ENCODE measurements around the gene TMEM38A.
"Not testable (repeated sequence)": the region's sequence is repeated elsewhere in the genome, so short reads cannot be mapped to it uniquely, and the experiment has no call there.

The TMEM38A gene

DNA sequence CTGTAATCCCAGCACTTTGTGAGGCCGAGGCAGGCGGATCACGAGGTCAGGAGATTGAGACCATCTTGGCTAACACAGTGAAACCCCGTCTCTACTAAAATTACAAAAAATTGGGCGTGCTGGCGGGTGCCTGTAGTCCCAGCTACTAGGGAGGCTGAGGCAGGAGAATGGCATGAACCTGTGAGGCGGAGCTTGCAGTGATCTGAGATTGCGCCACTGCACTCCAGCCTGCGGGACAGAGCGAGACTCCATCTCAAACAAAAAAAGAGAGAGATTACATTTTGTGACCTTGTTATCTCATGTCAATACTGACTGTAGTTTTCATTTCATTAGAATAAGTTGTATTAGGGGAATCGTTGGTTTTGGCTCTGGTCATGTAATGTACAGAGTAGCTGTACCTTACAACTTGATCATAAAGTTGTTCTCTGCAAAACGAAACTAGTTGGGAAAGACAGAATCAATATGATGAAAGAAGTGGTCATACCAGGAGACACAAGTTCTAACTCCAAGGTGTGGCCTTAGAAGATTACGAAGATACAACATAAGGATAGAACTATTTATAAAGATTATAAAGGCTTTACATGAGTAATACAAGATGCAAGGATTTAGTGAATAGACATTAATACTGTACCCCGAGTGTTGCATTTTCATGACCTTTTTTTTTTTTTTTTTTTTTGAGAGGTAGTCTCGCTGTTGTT lies 15.3 kb downstream of the TMEM38A start:
- no peak for DNase-seq (ENCODE audit: low read depth)

DNA sequence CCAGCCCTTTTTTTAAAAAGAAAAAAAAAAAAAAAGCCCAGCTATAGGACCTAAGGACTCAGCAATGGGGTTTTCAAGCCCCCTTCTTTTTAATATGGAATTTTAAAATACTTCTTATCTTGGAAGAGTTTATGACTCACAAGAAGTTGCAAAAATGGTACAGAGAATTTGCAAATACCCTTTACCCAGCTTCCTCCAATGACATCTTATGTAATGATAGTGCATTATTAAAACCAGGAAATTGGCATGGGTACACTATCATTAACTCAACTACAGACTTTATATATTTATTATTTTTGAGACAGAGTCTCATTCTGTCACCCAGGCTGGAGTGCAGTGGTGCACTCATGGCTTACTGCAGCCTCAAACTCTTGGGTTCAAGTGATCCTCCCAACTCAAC lies 16.1 kb downstream of the TMEM38A start:
- DNase-seq (ENCODE audit: low read depth) = no peak

DNA sequence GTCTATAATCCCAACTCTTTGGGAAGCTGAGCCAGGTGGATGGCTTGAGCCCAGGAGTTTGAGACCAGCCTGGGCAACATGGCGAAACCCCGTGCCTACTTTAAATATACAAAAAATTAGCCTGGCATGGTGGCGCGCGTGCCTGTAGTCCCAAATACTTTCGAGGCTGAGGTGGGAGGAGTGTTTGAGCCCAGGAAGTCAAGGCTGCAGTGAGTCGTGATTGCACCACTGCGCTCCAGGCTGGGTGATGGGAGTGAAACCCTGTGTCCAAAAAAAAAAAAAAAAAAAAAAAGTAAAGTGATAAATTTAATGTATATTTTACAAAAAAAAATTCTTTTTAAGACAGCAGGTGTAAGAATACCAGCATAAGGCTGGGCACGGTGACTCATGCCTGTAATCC lies 17.6 kb downstream of the TMEM38A start:
- DNase-seq (ENCODE audit: low read depth) = no peak

DNA sequence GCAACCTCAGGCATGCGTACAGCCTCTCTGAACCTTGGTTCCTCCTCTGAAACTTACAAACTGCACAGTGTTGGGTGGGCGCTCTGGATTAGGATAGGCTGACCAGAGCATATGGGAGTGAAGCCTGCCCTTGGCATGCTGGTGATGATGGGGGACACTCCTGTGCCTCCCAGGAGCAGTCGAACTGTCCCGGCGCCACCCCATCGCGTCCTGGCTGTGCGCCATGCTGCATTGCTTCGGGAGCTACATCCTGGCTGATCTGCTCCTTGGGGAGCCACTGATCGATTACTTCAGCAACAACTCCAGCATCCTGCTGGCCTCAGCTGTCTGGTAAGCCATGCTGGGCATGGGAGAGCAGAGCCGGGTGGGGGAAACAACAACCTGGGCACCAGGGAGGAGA lies 18.9 kb downstream of the TMEM38A start:
- DNase-seq (ENCODE audit: low read depth) = no peak

DNA sequence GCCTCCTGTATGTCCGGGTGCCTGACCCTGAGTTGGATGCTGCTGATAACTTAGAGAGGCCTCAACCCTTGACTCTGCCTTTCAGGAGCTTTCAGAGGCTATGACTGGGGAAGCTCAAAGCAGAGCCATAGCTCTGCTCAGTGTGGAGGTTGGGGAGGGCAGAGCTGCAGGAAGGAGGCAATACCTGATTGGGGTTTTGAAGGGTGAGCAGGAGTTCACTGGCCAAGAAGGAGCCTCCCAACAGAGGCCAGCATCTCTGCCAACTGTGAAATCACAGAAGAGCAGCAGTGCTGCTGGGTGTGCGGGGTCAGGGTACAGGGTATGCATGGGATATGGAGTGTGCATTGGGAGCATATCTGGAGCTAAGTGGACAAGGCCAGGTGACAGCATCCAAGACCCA lies 21.6 kb downstream of the TMEM38A start:
- no peak for DNase-seq (ENCODE audit: low read depth)

DNA sequence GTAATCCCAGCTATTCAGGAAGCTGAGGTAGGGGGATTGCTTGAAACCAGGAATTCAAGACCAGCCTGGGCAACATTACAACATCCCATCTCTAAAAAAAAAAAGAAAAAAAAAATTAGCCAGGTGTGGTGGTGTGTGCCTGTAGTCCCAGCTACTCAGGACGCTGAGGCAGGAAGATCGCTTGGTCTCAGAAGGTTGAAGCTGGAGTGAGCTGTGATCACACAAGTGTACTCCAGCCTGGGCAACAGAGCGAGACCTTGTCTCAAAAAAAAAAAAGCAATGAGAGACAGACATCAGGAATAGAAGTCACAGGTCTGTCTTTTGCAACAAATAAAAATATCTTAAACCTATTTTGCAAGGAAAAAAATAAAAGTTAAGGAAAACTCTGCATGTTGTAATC lies 23.3 kb downstream of the TMEM38A start:
- DNase-seq (ENCODE audit: low read depth) = no peak

DNA sequence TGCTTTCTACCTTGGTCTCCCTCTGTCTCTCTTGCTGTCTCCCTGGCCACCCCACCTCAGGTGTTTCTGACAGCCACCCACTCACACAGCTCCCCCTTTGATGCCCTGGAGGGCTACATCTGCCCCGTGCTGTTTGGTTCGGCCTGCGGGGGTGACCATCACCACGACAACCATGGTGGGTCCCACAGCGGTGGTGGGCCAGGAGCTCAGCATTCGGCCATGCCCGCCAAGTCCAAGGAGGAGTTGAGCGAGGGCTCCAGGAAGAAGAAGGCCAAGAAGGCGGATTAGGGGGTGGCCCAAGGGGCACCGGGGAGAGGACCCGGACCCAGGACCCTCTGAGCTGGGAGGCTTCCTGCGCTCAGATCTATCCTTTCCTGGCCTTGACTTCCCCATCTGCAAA lies 27.1 kb downstream of the TMEM38A start:
- DNase-seq (ENCODE audit: low read depth) = no peak

DNA sequence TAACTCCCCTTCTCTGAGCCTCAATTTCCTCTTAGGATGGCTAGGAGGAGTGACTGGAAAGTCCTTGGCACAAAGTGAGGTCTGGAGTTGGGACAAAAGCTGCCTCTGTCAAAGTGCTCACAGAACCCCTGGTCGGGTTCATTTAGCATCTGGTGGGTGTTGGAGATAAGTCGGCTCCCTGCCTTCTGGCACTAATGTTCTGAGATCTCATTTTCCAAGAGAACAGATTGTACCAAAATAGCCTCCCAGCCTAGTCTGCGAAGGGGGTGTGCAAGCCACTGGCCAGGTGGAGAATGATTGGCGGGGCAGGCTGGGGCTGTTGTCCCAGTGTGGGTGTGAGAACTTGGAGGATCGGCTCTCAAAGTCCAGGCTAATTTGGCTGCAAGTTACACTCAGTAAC lies 38.0 kb downstream of the TMEM38A start:
- DNase-seq (ENCODE audit: low read depth) = no peak

DNA sequence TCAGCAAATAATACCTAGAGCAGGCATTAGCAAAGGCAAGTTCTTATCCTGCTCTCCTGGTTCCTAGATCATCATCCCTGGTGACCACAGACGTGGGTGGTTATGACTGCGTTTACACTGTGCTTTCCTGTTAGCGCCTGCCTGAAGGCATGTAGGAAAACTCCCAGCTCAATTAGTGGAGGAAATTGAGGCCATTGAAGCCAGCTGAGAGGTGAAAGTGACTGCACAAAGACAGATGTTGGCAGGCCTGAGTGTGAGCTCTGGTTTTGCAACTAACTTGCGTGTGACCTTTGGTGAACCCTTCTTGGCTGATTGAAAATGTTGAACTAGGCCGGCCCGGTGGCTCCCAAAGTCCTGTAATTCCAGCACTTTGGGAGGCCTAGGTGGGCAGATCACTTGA lies 41.2 kb downstream of the TMEM38A start:
- DNase-seq (ENCODE audit: low read depth) = no peak

DNA sequence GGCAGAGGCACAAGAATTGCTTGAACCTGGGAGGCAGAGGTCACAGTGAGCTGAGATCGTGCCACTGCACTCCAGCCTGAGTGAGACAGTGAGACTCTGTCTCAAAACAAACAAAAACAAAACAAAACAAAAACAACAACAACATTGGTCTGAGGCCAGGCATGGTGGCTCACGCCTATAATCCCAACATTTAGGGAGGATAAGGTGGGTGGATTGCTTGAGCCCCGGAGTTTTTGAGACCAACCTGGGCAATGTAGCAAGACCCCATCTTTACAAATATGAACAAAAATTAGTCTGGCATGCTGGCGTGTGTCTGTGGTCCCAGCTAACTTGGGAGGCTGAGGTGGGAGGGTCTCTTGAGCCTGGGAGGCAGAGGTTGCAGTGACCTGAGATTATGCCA lies 42.7 kb downstream of the TMEM38A start:
- DNase-seq (ENCODE audit: low read depth) = no peak

DNA sequence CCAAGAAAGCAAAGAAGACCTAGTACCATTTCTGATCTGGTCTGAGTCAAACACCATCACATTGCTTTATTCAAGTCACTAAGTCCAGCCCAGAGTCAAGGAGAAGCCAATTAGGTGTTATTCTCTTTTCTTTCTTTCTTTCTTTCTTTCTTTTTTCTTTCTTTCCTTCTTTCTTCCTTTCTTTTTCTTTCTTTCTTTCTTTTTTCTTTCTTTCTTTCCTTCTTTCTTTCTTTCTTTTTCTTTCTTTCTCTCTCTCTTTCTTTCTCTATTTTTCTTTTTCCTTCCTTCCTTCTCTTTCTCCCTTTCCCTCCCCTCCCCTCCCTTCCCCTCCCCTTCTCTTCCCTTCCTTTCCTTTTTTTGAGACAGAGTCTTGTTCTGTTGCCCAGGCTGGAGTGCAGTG lies 49.9 kb downstream of the TMEM38A start:
- not testable (repeated sequence) for DNase-seq (ENCODE audit: low read depth)

DNA sequence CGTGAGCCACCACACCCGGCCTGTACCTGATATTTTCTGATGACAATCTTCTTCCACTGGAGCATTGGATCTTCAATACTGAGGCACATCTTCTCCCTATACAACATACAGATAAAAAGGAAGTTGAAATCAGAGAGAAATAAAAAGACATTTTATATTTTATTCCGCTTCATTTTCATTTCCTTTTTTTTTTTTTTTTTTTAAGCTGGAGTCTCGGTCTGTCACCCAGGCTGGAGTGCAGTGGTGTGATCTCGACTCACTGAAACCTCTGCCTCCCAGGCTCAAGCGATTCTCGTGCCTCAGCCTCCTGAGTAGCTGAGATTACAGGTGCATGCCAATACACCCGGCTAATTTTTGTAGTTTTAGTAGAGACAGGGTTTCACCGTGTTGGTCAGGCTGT lies 51.4 kb downstream of the TMEM38A start:
- not testable (repeated sequence) for DNase-seq (ENCODE audit: low read depth)

DNA sequence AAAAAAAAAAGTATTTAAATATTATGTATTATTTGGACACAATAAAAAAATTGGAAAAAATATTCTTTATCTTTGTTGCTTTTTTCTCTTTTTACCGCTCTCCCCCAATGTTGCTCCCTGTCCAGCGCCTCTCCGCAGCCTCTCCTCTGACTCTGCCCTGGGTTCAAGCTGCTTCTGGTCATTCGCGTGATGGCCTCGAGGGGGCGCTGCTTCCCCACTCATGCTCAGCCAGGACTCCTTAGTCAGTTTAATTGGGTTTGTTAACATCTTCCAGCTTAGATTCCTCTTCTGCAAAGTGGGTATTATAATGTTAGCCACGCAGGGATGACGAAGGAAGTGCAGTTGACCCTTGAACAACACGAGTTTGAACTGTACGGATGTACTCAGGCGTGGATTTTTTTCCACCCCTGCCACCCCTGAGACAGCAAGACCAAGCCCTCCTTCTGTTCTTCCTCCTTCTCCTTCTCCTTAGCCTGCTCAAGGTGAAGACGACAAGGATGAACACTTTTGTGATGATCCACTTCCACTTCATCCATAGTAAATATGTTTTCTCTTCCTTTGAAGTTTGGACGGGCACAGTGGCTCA lies 53.9 kb downstream of the TMEM38A start:
- DNase-seq (ENCODE audit: low read depth) = peak; percentile 45

DNA sequence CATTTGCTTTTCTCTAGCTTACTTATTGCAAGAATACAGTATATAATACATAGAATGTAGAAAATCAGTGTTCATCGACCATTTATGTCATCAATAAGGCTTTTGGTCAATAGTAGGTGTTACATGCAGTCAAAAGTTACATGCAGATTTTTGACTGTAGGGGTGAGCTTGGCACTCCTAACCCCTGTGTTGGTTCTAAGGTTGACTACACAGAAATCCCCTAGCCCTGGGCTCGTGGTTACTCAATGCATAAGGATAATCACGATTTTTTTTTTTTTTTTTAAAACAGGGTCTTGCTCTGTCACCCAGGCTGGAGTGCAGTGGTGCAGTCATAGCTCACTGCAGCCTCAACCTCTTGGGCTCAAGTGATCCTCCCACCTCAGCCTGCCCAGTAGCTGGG lies 54.7 kb downstream of the TMEM38A start:
- no peak for DNase-seq (ENCODE audit: low read depth)

DNA sequence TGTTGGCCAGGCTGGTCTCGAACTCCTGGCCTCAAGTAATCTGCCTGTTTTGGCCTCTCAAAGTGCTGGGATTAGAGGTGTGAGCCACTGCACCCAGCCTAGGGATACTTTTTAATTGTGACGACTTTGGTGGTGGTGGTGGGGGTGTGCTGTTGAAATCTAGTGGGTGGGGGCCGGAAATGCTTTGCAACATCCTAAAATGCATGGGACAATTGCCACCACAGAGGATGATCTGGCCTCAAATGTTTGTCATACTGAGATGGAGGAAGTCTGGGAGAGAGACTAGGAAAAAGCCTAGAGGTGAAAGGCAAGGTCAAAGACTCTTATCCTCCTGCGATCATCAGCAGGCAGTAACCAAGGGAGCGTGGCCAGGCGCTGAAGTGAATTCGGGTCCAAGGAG lies 60.1 kb downstream of the TMEM38A start:
- no peak for DNase-seq (ENCODE audit: low read depth)

DNA sequence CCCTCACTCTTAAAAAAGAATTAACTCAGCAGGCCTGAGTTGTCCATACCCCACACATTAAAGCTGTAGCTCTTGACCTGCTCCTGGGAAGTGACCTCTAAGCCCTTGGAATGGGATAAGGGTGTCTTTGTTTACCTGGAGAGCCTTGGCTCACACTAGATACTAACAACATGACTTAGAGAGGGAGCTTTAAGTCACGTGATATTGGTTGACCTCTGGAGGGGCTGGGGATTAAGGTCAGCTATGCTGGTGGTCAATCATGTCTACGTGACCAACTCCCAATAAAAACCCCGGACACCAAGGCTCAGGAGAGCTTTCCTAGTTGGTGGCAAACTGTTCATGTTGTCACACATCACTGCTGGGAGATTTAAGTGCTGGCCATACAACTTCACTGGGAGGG lies 61.7 kb downstream of the TMEM38A start:
- DNase-seq (ENCODE audit: low read depth) = no peak

DNA sequence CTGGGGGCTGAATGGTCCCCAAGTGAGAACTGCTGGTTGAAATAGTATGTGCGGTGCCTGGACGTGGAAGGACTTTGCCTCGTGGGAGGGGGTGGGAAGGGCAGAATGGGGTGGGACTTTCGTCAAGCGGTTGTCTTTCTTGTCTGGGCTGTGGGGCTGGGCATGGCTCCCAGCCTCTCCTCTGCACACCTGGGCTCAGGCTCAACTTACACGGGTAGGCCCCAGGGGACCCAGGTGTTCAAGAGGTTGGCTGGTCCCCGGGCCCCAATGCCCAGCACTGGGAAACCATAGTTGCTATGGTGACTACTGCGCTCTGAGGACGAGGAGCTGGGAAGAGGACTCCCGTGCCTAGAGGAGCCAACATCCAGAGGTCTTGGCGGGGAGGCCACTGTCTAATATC lies 66.0 kb downstream of the TMEM38A start:
- DNase-seq (ENCODE audit: low read depth) = no peak

DNA sequence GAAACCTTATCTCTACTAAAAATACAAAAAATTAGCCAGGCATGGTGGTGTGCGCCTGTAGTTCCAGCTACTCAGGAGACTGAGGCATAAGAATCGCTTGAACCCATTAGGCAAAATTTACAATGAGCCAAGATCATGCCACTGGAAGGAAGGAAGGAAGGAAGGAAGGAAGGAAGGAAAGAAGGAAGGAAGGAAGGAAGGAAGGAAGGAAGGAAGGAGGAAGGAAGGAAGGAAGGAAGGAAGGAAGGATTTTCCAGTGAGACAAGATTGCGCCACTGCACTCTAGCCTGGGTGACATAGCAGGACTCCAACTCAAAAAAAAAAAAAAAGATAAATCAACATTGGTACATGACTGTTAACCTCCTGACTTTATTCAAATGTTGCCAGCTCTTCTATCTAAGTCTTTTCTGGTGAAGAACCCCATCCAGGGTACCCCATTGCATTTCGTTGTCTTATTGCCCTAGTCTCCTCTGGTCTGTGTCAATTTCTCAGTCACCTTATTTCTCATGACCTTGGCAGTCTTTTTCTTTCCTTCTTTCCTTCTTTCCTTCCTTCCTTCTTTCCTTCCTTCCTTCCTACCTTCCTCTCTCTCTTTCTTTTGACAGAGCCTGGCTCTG lies 74.8 kb downstream of the TMEM38A start:
- not testable (repeated sequence) for DNase-seq (ENCODE audit: low read depth)

DNA sequence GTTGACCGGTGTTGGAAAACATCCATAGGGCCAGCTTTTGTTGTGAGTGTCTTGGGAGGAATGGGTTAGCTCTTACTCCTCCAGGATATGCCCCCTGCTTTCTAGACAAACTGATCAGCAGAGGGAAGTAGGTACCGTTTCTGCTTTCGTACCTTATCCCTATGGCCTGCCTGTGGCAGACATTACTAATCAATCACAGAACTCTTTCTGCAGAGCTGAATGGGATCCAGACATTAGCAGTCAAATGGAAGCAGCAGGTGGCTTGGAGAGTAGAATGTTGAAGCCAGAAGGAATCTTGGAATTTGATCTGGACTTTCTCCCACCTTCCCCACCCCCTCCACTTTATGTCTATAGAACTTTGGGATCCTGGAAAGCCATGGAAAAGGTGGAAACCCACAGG lies 75.8 kb downstream of the TMEM38A start:
- no peak for DNase-seq (ENCODE audit: low read depth)

DNA sequence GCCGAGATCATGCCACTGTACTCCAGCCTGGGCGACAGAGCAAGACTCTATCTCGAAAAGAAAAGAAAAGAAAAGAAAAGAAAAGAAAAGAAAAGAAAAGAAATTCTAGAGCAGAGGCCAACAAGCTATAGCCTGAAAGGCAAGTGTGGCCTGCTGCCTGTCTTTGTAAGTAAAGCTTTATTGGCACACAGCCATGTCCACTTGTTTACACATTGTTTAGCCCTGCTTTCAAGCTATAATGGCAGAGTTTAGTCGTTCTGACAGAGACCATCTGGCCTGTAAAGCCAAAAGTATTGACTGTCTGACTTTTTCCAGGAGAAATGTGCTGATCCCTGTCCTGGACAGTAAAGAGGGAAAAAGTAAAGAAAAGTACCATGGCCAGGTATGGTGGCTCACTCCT lies 77.0 kb downstream of the TMEM38A start:
- no peak for DNase-seq (ENCODE audit: low read depth)

DNA sequence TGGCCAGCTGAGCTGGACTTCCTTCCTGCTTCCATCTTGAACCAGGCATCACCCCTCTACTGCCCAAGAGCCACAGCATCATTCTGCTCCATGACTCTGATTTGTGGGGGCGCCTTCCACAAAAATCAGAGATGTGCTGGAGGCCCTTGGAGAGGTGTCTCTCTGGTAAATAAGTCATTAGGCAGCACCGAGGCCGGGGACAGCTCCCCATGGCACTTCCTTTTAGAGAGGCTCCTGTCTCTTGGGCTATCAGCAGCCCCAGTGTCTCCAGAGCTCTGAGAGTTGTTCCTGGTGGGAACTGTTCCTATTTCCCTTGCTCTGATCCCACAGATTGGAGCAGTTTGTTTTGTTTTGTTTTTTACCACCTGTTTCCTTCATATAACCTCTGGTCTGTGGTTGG lies 78.6 kb downstream of the TMEM38A start:
- DNase-seq (ENCODE audit: low read depth) = no peak

Measured in activated T-cell treated with anti-CD3 and anti-CD28 coated beads for 48 hours (primary cell).